HG02938 (cell line): ENCODE results near the gene COLEC12.

Source experiments
- ATAC-seq: cut with Tn5 transposase; IDR thresholded peaks from one replicate; pipeline ENCODE4 v1.9.1; 2021; ENCODE audit warnings: mild to moderate bottlenecking, moderate library complexity; ENCODE audit not compliant: unreplicated experiment

Gene COLEC12

DNA sequence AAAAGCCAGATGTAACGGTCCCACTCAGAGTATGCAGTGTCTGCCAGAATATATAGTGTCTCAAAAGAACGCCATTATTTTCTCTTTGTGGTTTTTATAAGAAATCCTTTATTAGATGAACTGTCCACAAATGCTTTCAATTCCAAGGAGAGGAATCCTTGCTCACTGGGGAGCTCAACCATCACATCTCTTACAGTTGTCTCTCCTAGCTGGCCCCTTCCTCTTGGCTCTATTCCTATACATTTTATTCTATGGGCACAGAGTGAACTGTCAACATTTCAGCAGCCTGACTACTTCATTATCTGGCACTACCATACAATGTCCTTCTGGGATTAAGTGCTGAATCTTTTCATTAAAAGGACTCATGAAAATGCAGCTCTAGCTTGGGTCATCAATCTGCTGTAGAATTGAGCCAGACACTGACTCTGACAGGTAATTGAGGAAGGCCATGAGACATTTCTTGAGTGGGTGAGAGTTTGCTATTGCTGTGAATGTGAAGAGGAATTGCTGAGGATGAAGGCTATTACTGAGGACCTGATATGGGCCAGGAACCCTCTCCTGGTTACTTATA, 136.2 kb downstream of the COLEC12 start:
- ATAC-seq = no peak

GRCh38 chr18:363301-364085, 137.0 kb downstream of the COLEC12 start:
- ATAC-seq = no peak

GRCh38 chr18:362311-363290, 137.9 kb downstream of the COLEC12 start:
- ATAC-seq = no peak

DNA sequence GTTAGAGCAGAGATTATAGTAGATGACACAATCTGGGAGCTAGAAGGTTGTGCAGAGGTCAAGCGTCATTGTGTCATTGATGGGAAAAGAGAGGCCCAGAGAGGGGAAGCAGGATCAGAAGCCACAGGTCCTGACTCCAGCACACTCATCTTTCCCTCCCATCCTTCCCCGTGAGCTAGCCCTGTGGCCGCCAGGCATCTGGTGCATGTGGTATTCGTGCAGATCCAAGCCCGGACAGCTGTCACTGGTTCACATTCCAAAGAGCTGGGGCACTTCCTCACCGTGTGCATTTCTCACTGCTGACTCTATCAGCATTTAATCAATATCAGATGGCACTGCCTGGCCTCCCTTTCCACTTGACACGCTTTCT, 138.6 kb downstream of the COLEC12 start:
- no peak for ATAC-seq

- ATAC-seq = no peak
Measured at GRCh38 chr18:361100-361732, 139.3 kb downstream of the COLEC12 start.

GRCh38 chr18:360676-361075, 139.8 kb downstream of the COLEC12 start:
- ATAC-seq = no peak

- no peak for ATAC-seq
Measured at GRCh38 chr18:356778-357177, 143.7 kb downstream of the COLEC12 start.

DNA sequence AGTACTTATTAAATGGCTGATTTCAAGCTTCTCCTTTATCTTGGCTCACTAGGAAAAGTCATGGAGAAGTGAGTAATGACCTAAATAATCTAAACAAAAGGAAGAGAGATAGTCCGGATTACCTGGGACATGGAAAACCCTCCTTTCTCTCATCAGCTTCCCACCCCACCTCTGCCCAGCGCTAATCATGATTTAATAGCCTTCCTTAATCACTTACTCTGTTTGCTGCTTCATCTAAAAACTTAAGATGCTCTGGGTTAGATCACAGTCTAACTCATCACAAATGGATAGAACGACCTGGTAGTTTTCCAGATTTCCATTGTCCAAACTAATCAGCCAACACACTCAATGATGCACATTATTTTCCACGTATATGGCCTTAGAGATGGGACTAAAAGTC, 144.8 kb downstream of the COLEC12 start:
- ATAC-seq = no peak

DNA sequence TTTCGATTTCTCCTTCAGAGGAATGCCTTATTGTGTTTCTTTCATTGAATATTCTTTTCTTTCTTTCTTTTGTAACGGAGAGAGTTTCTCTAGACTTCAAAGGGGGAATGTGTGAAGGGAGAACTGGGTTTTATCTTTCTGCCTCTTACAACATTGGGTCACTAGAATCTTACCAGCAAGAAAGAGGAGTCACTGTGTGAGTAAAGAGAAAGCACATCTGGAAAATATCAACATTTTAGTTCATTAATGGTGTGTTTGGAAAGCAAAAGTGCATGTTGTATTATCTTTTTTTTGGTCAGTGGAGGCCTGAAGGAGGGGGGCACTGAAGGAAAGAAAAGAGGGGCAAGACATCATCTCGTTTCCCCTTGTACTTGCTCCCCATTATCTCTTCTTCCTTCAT, 146.0 kb downstream of the COLEC12 start:
- ATAC-seq = no peak

DNA sequence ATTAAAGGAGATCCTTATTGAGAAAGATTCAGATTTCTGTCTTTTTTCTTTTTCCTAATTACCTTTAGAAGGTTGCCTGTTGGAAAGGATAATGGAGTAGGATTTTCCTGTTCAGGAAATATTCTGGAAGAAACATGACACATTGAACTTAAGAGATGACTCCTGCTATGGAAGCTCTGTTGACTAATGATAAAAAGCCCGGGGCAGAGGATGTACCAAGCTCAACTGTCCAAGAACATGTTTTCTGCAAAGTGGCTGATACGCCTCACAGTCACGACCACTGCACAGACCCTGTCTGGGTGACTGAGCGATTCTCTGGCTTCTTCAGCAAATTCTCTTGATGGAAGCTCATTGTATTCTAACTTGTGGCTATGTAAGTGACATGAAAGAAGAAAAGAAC, 146.5 kb downstream of the COLEC12 start:
- ATAC-seq = no peak

GRCh38 chr18:352438-352837, 148.1 kb downstream of the COLEC12 start:
- ATAC-seq = no peak

DNA sequence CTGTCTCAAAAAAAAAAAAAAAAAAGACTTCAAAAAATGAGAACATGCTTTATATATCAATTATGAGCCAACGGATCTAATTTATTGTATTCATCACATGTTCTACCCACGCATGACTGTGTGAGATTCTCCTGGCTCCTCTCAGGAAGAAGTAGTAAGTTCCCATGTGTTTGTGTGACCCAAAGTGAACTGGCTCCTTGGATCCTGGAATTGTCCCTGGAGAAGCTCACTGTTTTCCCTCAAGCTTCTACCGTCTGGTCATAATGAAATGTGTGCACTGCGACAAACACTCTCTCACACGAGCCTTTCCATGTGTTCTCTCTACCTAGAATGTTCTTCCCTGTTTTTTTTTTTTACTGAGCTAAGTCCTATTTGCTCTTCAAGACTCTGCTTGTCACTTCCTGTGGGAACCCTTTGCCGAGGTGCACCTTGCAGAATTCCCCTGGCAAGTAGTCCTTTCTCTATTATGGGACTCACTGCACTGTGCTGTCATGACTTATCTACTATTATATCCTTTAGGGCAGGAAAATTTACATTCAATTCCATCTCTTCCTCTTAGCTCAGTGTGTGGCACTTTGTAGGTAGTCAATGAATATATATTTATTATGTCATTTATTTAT, 149.4 kb downstream of the COLEC12 start:
- no peak for ATAC-seq

GRCh38 chr18:346600-346999, 153.9 kb downstream of the COLEC12 start:
- ATAC-seq = no peak

DNA sequence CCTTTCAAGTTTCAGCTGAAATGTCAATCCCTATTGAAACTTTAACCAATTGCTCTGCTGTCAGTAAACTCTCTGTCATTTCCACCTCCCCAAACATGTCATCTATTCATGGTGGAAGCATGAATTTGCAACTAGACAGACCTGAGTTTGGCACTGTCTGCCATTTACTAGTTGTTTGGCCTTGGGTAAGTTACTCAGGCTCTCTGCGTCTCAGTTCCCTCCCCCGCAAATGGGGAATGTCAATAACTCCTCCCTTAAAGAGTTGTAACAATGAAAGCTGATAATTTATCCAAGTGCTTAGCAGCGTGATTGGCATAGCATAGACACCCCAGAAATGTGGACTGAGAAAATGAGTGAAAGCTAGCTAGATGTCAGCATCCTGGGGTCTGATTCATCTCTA, 159.4 kb downstream of the COLEC12 start:
- ATAC-seq = no peak

DNA sequence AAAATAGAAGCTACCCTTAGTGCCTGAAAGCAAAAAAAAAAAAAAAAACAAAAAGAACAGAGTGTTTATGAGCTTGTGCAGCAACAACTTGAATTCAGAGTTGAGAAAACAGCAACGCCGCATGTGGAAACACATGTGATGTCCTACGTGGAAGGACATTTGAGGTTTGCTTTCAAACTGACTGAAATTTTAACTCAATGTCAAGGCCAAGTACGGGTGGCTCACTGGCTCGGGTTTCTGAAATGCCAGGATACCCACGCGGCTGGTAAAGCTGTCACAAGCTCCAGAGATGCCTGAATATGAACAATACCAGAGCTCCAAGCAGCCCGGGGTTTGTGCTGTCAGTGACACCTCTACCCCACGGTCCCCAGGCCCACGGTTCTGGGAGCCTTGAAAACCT, 160.5 kb downstream of the COLEC12 start:
- no peak for ATAC-seq

GRCh38 chr18:339200-339599, 161.3 kb downstream of the COLEC12 start:
- no peak for ATAC-seq

DNA sequence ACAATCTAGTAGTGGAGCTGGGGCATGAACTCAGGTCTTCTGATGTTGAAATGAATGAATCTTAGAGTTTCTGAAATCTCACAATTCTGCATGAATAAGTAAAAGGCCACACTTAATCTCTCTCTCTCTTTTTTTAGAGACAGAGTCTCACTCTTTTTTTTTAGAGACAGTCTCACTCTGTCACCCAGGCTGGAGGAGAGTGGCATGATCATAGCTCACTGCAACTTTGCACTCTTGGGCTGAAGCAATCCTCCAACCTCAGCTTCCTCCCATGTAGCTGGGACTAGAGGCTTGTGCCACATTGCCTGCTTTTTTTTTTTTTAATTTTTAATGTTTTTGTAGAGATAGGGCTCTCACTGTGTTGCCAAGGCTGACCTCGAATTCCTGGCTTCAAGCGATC, 163.8 kb downstream of the COLEC12 start:
- no peak for ATAC-seq

- ATAC-seq = no peak
Measured at GRCh38 chr18:335733-336132, 164.8 kb downstream of the COLEC12 start.

- ATAC-seq = no peak
Measured at GRCh38 chr18:334575-335132, 165.8 kb downstream of the COLEC12 start.

DNA sequence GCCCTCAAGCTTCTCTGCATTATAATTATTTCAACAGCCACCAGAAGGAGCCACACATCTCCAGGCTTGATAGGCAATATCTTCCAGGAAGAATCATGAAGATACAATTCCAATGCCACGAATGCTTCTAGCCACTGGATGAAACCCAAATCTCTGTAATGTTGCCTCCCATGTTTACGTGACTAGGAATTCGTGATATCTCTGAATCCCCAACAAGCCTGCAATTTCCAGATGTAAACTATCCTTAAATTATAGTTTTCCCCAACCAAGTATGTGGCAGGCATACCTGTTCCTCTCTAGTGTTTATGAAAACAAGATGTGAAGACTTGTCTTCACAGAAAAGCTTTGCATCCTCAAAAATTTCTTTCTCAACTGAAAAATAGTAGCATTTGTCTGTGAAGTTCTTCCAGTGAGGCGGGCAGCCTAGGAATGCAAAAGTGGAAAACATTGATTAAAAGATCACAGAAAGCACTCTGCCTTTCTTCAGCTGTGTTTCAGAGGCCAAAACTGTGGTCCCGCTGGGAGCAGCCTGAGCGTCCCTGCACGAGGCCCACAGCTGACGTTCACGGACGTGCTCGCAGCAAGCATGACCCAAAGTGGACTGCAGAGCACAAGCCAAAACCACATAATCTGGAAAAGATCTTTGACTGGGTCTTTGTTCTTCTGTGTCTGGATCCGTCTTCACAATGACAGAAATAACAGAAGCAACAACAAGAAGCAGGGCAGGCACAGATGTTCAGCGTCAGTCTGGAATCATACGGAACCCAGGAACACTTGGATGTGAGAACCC, 167.6 kb downstream of the COLEC12 start:
- ATAC-seq = no peak
